GM19035 (cell line): Measurements from ENCODE around the gene MAP4K2.
"Not testable (repeated sequence)": the region's sequence is repeated elsewhere in the genome, so short reads cannot be mapped to it uniquely, and the experiment has no call there.

Experiments used
- ATAC-seq: cut with Tn5 transposase; IDR thresholded peaks from one replicate; pipeline ENCODE4 v1.9.1; 2021; ENCODE audit not compliant: unreplicated experiment

Gene MAP4K2

DNA sequence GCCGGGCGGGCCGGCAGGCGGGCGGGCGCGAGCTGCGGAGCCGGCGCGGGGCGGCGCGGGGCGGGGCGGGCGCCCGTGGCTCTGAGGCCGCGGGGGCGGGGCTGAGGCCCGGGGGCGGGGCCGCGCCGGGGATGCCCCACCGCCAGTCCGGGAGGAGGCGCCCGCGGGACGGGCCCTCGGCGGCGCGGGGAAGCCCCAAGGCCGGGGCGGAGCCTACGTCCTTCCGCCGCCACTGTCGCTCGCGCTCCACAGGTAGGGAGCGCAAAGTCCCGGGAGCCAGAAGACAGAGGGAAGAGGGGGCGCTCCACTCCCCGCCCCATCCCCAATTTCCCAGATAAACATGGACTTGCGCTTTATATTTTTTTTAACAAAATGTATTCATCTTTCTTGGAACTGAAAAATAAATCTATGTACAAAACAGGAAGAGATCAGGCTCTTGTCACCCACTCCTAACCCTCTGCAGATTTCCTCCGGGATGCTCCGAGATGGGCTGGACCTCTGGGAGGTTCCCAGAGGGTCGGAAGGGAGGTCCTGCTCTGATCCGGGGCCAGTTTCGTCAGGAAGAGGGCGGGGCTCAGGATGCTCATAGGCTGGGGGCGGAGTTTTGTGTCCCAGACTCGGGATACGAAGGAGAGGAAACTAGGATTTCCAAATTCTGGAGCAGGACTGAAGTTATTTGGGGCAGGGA lies at the start of gene MAP4K2:
TSS of gene MAP4K2 (minus strand) at position 57 of the 688 bp plus-strand sequence. CDS start 65 bp downstream, outside the sequence.
- ATAC-seq = peak; percentile 65

DNA sequence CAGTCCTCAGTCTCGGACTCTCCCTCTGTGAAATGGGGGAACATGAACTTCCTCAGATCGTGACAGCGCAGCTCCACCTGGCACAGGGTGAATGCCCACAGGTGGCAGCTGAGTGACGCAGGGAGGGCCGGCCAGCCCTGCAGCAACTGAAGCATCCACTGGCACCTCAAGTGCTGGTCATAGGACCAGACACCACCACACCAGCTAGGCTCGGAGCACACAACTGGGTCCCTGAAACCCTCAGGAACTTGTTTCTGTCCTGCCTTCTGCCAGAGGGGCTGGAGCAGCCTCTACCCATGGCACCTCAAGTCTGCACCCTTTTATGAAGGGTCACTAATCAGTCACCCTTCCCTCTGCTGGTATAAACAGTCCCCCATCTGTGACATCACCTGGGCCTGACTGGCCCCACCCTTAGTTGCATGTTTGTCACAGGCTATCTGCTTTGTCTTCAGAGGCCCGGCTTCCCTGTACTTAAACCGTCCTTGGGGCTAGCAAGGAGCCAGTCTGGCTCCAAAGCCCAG lies 48.9 kb upstream of the MAP4K2 start:
- peak; percentile 5 for ATAC-seq

DNA sequence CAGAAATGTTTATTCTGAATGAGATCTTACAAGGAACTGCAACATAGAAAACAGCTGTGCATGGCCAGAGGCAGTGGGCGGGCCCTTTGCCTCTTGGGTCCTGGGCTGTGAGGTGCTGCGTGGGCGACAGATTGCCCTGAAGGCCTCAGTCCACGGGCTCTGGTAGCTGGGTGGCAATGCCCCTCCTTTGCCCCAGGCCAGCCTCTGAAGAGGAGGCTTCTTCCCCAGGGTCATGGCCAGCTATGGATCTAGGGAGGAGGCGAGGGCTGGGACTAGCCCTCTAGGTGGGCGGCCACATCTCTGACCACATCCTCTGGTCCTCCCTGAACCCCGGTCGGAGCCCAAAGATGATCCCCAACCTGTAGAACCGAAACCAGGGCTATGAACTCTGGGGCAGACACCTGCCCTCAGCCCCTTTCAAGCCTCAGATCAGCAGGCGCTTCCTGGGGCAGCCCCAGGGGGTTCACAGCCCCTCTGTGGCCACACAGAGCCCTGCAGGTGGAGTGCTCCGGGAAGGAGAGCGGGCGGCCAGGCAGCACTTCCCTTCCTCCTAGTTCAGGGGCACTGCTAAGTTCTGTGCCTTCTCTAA lies 48.1 kb upstream of the MAP4K2 start:
- ATAC-seq = peak; percentile 72

DNA sequence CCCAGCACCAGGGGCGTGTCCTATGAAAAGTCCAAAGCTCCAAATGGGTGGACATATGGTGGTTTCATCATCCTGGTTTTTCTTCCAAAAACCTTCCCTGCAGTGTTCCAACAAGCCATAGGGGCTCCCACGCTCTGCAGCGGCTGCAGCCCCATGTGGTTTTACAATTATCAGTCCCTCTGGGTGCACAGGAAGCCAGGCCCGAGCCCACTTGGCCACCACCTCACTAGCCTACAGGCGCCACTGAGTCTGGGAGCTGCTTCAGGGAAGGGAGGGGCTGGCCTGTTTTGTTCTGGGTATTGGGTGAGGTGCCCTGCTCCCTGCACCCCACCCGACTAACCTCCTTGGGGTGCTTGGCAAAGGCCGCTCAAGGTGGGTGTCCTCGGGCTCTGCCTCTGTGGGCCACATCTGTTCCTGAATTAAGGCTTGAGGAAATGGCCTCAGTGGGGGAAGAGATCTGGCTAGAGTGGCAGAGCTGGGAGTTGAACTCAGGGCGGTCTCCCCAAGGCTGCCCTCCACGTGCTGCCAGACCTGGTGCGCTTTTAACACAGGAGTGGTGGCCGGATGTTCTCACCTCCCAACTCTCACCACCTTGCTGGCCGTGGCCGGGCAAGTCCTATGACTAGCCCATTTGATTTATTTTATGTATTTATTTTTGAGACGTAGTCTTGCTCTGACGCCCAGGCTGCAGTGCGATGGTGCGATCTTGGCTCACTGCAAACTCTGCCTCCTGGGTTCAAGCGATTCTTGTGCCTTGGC lies 46.8 kb upstream of the MAP4K2 start:
- no peak for ATAC-seq

DNA sequence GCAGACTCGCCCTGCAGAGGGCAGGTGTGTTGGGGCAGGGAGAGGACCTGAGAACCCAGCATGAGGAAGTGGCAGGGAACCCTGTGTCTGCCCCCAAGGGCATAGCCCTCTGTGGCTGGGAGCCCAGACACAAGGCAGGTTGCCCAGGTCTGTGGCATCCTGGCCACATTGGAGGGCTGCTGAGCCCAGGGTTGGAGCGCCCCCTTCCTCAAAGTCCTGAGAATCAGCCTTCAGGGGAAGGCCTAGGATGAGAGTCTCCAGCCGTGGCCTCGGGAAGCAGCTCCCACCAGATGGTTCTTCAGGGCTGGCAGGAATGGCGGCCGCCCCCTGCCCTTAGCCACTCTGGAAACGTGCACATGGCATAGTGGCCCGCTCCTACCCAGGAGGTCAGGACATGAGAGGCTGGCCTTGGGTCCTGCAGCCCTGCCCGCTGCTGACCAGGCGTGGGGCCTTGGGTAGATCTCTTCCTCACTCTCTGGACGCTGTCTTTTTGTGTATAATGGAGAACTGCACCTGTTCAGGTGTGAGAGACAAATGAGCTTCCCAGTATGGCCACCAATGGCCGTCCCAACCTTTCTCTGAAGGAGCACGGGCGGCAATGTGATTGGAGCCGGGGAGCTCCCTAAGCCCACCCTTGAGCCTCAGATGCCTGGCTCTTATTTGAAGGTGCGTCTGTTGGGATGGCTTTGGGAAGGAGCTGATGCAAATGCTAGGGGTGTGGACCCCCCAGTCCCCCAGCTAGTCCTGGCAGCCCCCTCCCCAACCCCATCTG lies 46.0 kb upstream of the MAP4K2 start:
- ATAC-seq = no peak

DNA sequence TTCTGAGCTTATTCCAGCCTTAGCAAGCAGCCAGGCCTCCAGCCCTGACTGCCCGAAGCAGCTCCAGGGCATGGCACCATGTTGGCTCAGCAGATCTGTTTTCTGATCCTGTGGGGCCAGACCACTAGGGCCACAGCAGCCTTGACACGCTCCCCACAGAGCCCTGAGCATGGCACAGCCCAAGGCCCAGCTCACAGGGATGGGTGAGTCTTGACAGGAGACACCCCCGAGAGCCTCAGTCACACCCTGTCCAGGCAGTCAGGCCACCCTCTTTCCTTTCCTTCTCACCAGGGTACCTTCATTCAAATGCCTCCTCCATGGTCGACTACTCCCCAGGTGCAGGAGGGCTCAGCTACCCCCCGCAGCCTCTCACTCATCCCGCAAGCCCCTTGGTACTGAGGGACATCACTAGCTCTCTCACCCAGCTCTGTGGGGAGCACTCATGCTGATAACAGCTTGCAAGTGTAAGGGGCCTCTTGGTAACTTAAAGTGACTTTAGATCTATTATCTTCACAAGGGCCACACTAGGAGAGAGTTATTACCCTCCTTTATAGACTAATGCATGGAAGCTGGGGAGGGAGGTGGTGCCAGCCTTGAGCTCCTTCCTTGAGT lies 45.3 kb upstream of the MAP4K2 start:
- no peak for ATAC-seq

DNA sequence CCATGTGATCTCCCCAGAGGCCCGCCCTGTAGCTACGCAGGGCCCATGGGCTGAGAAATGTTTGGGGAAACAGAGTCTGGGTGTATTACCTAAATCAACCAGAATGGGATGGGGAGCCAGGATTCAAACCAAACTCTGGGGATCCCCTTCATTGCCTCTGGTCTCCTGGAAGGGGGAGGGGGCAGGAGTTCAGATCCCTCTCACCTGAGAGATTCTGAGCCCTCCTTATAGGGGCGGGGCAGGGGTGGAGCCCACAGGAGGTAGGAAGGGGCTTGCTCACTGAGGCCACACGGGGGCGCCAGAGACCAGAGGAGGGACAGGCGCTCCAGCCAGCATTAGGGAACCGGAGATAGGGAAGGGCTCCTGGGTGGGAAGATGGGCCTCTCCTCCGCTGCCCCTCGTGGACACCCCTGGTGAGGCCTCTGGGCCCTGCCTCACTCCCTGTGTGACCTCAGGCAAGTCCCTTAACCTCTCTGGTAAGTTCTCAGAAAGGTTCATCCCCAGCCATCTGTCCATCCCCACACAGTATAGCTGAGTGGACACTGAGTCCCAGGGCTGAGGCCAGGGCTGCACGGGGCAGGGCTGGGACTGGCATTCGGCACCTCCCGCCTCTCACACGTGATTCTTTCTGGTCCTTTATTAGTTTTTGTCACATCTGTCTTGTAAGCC lies 44.1 kb upstream of the MAP4K2 start:
- no peak for ATAC-seq

DNA sequence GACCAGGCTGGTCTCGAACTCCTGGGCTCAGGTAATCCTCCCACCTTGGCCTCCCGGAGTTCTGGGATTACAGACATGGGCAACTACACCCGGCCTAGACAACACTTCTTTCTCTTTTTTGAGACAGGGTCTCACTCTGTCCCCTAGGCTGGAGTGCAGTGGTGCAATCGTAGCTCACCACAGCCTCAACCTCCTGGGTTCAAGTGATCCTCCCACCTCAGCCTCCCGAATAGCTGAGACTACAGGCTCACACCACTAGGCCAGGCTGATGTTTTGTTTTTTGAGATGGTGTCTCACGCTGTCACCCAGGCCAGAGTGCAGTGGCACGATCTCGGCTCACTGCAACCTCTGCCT lies 42.7 kb upstream of the MAP4K2 start:
- not testable (repeated sequence) for ATAC-seq

DNA sequence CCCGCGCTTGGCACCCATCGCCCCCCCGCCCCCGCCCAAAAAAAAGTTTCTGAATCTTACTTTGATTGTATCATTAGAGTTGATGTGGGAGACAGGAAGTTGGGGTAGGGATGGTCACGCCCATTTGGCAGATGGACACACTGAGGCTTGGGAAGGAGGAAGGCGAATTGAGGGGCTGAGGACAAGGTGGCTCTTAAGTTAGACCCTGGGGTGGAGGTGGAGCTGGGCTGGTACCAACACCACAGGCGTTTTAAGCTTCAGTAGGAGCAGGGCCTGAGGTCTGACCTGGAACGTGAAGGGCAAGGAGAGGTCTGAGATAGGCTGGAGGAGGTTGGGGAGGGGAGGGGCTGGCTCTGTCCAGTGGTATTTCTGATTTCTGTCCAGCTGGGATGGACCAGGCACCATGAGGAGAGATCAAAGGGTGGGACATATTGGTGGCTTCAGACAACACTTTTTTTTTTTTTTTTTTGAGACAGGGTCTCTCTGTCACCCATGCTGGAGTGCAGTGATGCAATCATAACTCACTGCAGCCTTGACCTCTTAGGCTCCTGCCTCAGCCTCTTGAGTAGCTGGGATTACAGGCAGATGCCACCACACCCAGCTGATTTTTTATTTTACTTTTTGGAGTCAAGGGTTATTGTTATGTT lies 42.2 kb upstream of the MAP4K2 start:
- ATAC-seq = no peak

DNA sequence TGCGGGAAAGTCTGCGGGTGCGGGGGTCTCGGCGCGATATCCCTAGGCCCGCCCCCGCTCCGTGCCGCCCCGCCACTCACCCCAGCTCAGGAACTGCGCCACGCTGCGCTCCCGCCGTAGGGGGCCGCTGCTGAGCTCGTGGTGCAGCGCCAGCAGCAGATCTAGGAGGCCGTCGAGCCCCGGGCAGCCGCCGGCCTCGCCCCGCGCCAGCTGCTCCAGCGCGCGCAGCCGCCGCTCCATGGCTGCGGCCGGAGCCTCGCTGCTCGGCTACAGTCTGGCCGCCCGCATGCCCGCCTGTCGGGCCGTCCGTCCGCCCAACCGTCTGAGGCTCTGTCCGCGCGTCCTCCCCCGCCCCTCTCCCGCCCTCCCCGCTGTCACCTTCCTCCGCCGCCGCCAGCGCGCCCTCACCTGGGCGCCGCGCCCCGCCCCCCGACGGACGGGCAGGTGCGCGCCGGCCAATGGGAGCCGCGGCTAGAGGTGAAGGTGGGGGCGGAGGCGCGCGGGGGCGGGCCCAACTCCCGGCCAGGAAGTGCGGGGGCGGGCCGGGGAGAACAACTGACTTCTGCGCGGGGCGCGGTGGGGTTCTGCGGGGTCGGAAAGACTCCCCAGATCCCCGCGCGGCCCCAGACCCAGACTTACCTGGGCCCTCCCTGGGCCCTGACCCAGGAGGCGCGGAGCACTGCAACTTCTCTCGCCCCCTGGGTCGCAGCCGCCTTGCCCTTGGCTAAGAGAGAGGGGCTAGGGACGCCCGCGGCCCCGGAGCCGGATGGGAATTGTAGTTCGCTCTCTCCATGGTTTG lies 41.5 kb upstream of the MAP4K2 start, which contains the start of gene CDC42BPG:
TSS of gene CDC42BPG (minus strand) at position 324 of the 799 bp plus-strand sequence. CDS start at position 240, 84 bp downstream.
- no peak for ATAC-seq

DNA sequence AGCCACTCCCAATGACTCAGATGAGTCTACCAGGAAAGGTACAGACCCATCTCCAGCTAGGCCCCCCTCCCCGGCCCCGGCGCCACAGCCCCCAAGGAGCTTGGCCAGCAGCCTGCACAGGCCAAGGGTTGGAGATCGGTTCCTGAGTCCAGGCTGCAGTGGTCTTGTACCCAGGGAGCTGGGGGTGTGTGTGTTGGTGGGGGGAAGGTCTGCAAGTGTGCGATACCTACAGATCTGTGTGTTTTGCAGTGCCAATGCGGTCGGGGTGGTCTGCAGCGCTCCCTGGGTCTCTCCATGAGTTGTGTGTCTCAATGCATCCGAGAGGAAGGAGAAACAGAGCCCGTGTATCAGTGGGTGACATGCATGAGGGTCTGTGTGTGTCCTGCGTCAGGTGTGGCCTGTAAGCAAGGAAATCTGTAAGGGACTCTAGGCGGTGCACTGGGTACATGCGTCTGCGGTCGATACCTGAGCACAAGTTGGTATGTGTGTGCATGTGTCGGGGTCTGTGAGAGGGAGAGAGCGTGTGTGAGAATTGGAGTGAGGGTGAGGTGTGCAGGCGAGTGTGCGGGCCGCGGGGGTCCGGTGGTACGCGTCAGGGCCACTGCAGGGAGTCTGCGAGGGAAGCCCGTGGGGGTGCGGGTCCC lies 40.8 kb upstream of the MAP4K2 start:
- ATAC-seq = no peak

DNA sequence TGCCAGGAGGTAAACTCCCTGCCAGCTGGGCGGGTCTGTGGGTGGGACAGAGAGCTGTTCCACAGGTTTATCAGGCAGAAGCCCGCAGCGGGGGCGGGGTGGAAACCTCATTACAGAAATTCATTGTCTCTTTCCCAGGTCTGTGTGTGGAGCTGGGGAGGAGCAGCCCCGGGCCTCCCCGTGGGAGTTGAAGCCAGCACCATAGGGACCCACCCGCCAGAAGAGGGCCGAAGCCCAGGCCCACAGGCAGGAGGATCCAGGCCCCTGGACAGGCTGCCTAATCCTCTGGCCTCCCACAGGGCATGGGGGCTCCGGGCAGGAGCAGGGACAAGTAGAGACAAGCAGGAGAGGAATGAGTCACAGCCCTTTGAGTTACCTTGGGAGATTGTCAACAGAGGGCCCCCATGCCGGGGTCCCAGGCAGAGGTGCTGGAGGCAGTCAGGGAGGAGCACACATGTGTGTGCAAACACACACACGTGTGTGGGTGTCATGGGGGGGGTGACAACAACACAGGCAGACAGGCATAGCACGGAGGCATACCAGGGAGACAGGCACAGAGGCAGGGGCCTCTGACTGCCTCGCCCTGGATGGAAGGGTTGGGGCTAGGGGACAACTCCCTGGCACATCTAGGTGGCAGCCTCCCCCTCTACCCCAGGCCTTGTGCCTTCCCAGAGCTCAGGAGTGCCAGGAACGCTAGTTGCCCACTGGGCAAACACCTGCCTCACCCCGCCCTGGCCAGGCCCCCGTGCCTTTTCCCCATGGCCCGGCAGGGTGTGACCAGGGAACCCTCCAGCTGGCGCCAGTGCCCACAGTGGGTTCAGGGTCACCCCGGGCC lies 40.1 kb upstream of the MAP4K2 start:
- no peak for ATAC-seq

DNA sequence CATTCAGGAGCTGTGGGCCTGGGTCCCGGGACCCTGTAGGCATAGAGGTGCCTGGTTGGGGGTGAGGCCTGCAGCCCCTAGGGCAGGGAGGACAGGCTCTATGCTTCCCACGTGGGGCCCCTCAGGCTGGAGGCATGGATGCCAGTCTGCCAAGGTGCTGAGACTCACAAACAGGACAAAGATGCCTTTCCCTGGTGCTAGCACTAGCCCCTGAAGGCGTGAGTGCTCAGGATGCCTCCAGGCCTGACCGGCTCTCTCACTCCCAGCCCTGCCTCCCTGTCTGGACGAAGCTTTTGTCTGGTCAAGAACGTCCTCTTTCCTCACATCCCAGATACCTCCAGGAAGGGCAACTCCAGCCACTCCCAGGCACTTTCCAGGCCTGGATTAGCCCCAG lies 39.3 kb upstream of the MAP4K2 start:
- no peak for ATAC-seq

DNA sequence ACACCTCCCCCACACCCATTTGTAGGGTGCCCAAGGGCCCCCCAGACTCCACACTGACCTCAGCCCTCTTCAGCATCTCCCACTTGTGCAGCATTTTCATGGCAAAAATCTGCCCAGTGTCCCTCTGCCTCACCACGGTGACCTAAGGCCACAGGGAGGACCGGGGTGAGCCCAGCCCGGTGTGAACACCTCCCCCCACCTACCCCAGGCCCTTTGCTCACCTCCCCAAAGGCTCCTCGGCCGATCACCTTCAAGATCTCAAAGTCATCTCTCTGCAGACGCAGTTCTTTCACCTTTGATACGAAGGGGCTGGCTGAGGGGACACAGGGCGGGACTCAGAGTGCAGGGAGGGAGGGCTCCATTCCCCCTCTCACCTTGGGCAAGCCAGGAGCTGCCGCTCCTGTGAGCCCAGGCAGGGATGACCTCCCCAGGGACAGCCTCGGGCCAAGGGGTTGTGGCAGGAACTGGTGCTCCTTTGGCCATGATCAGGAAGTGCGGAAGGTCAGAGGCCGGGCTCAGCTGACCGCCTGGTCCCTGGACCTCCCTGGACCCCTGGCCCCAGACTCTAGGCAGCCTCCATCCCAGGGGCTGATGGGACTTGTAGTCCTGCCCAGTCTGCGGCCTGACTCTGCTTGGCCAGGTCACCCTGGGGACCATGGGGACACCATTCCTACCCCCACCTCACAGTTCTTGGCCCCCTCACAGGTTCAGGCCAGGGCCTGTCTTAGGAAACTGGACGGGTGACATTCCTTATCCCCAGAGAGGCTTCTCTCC lies 38.8 kb upstream of the MAP4K2 start:
- no peak for ATAC-seq

DNA sequence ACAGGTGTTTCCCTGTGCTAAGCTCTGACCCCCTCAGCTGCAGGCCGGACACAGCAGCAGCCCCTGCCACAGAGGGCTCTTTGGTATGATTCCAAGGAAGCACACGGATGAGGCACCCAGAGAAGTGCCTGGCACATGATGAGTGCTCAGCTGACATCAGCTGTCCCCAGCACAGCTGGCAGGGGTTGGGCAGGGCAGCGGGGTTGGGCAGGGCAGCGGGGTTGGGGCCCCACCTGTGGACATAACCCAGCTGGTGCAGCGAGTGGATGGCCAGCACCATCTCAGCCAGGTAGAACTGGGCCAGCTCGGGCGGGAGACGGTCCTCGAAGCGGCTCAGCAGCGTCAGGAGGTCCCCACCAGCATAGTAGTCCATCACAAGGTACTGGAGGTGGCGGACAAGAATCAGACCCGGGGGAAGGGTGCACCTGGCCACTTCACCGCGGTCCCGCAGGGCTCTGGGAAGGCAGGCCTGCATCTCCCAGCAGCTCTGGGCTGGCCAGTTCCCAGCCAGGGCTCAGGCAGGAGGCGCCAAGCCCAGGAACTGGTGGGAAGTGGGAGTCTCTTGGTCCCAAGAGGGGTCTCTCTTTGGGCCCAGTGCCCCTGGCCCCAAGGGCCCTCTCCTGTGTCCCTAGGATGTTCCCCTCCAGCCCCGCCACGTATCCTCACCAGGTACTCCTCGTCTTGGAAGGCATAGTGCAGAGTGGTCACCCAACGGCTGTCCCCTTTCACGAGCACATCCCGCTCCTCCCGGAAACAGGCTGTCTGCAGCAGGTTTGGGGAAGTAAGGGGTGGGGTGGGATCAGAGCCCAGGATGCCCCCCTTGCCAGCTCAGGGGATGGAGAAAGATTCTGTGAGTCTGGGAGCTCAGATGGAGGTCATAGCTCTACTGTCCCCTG lies 37.1 kb upstream of the MAP4K2 start:
- ATAC-seq = no peak

DNA sequence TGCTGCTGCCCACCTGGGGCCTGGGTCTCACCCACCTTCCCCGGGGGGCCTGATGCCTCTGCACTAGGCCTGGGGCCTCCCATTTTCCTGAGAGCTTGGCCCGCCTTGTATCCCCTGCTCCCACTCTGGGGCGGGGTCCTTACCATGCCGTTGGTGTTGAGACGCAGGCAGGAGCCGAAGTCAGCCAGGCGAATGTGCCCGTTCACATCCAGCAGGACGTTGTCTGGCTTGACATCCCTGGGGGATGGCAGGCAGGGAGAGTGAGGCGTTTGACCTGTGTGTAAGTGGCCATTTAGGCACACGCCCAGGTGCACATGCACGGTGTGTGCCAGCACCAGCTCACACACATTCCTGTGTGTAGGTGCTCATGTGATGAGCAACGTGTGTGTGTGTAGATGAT lies 36.3 kb upstream of the MAP4K2 start:
- no peak for ATAC-seq
